Neural cell (in vitro differentiated cells): ENCODE data around the gene TFB2M. TPM values are rescaled to one million over a fixed set of nuclear protein-coding genes. Genes with fewer than 3 reads are reported as not detected.

ENCODE experiments used
- H2AFZ ChIP-seq: fragments of 200-600, 300-800 bp; sonication (generic), shearing (Covaris generic); 2 replicates; pipeline ENCODE4 v1.6.0; 2014; ENCODE audit warnings: low read depth, mild to moderate bottlenecking, antibody characterized with exemption, low read length, moderate library complexity
- H3F3A ChIP-seq: fragments of 200-600 bp; shearing (Covaris generic); 2 replicates; pipeline ENCODE4 v1.6.1; 2016; ENCODE audit warnings: mild to moderate bottlenecking, moderate library complexity, mixed read lengths, antibody characterized with exemption, low read length; ENCODE audit not compliant: insufficient read depth, poor library complexity, severe bottlenecking
- H3K27ac ChIP-seq: fragments of 200-600, 300-800 bp; sonication (generic), shearing (Covaris generic); 2 replicates; pipeline ENCODE4 v1.5.1; 2014; ENCODE audit warnings: mild to moderate bottlenecking, low read length, moderate library complexity
- H3K27me3 ChIP-seq: fragments of 300-800, 200-600 bp; sonication (generic), shearing (Covaris generic); 2 replicates; pipeline ENCODE4 v1.6.0; 2014; ENCODE audit warnings: mild to moderate bottlenecking, low read depth, low read length, moderate library complexity; ENCODE audit not compliant: insufficient read depth
- H3K36me3 ChIP-seq: fragments of 300-800, 200-600 bp; sonication (generic), shearing (Covaris generic); 2 replicates; pipeline ENCODE4 v1.5.1; 2014; ENCODE audit warnings: mild to moderate bottlenecking, antibody characterized with exemption, low read length, moderate library complexity; ENCODE audit not compliant: insufficient read depth
- H3K4me2 ChIP-seq: fragments of 300-800, 200-600 bp; sonication (generic), shearing (Covaris generic); 2 replicates; pipeline ENCODE4 v1.6.0; 2014; ENCODE audit warnings: mild to moderate bottlenecking, low read length
- H3K4me3 ChIP-seq: fragments of 300-800, 200-600 bp; sonication (generic), shearing (Covaris generic); 2 replicates; pipeline ENCODE4 v1.5.1; 2014; ENCODE audit warnings: mild to moderate bottlenecking, low read length, moderate library complexity
- H3K79me2 ChIP-seq: fragments of 200-600 bp; shearing (Covaris generic); replicated peaks from 2 replicates; pipeline ENCODE4 v1.6.0; 2014; ENCODE audit warnings: mild to moderate bottlenecking, low read length, moderate library complexity; ENCODE audit not compliant: insufficient read depth
- H3K9ac ChIP-seq: fragments of 300-800, 200-600 bp; sonication (generic), shearing (Covaris generic); 2 replicates; pipeline ENCODE4 v1.6.1; 2016; ENCODE audit warnings: mild to moderate bottlenecking, low read length, mixed read lengths
- H3K9me2 ChIP-seq: fragments of 200-600 bp; shearing (Covaris generic); 2 replicates; pipeline ENCODE4 v1.6.1; 2016; ENCODE audit warnings: mild to moderate bottlenecking, low read length, mixed read lengths; ENCODE audit not compliant: insufficient read depth
- H3K9me3 ChIP-seq: fragments of 200-600, 300-800 bp; sonication (generic), shearing (Covaris generic); 2 replicates; pipeline ENCODE4 v1.6.1; 2016; ENCODE audit warnings: mild to moderate bottlenecking, mixed run types, low read length, moderate library complexity, mixed read lengths
- H4K20me1 ChIP-seq: fragments of 200-600 bp; shearing (Covaris generic); 2 replicates; pipeline ENCODE4 v1.6.1; 2016; ENCODE audit warnings: mild to moderate bottlenecking, mixed run types; ENCODE audit not compliant: insufficient read depth
- CTCF ChIP-seq: fragments of 450-650 bp; IDR thresholded peaks from 2 replicates; pipeline ENCODE4 v1.5.1; 2014; ENCODE audit warnings: antibody characterized with exemption, mild to moderate bottlenecking, moderate library complexity; ENCODE audit not compliant: poor library complexity, severe bottlenecking
- EP300 ChIP-seq: fragments of 450-650 bp; conservative IDR thresholded peaks from 2 replicates; pipeline ENCODE4 v1.6.1; 2014; ENCODE audit warnings: antibody characterized with exemption, mild to moderate bottlenecking, moderate library complexity; ENCODE audit not compliant: poor library complexity, severe bottlenecking
- EZH2 ChIP-seq: fragments of 200-600, 300-800 bp; shearing (Covaris generic), sonication (generic); IDR thresholded peaks from 2 replicates; pipeline ENCODE4 v1.6.1; 2014; ENCODE audit warnings: antibody characterized with exemption, low read length, borderline replicate concordance, mild to moderate bottlenecking; ENCODE audit not compliant: insufficient read depth, poor library complexity, severe bottlenecking
- MXI1 ChIP-seq: fragments of 450-650 bp; conservative IDR thresholded peaks from 2 replicates; pipeline ENCODE4 v1.6.1; 2014; ENCODE audit warnings: antibody characterized with exemption, mild to moderate bottlenecking; ENCODE audit not compliant: poor library complexity, severe bottlenecking
- POLR2AphosphoS5 ChIP-seq: IDR thresholded peaks from 2 replicates; pipeline ENCODE4 v1.6.1; 2012
- RAD21 ChIP-seq: fragments of 450-650 bp; conservative IDR thresholded peaks from 2 replicates; pipeline ENCODE4 v1.6.1; 2014; ENCODE audit warnings: antibody characterized with exemption, mild to moderate bottlenecking, moderate library complexity
- REST ChIP-seq: IDR thresholded peaks from 2 replicates; pipeline ENCODE4 v1.6.1; 2012; ENCODE audit warnings: borderline replicate concordance
- SMC3 ChIP-seq: fragments of 450-650 bp; conservative IDR thresholded peaks from 2 replicates; pipeline ENCODE4 v1.6.1; 2014; ENCODE audit warnings: antibody characterized with exemption, mild to moderate bottlenecking, moderate library complexity; ENCODE audit not compliant: poor library complexity
- TAF1 ChIP-seq: IDR thresholded peaks from 2 replicates; pipeline ENCODE4 v1.6.1; 2012; ENCODE audit warnings: low read depth
- polyA plus RNA-seq: library from polyadenylated mRNA; depleted of rRNA; stranded (reverse); fragments of >200 nt; gene quantifications from 2 replicates; pipeline ENCODE4 v1.2.3, GENCODE V29; 2014

Gene TFB2M
- polyA plus RNA-seq, 1 donor from 2014 or later, result 19.2 TPM

GRCh38 chr1:246516126-246516525, 49.9 kb downstream of the TFB2M start:
- Histone ChIP-seq H3K9ac (no peak overlapping the region), H3K27me3 (no peaks in the 10 kb centered on the region), H2AFZ (no peak overlapping the region), H3K4me3 (no peak overlapping the region), H3K9me2 (no peaks in the 10 kb centered on the region), H3K9me3 (no peaks in the 10 kb centered on the region), H4K20me1 (no peaks in the 10 kb centered on the region), H3K27ac (no peak overlapping the region), H3K79me2 (no peaks in the 10 kb centered on the region), H3F3A (no peaks in the 10 kb centered on the region), H3K36me3 (no peaks in the 10 kb centered on the region), H3K4me2 (no peak overlapping the region)
- TF ChIP-seq RAD21 (no peak), EP300 (no peak), MXI1 (no peak), REST (no peak), SMC3 (no peak), EZH2 (no peak), TAF1 (no peak), POLR2AphosphoS5 (no peak), CTCF (no peak)

GRCh38 chr1:246515390-246516005, 50.6 kb downstream of the TFB2M start:
- no peaks in the 10 kb centered on the region for H3K27me3 ChIP-seq

More at GRCh38 chr1:246515390-246516005, 50.6 kb downstream of the TFB2M start:
- H3K27ac ChIP-seq, result no peak overlapping the region
- no peaks in the 10 kb centered on the region for H3F3A ChIP-seq
- no peak overlapping the region for H2AFZ ChIP-seq
- H3K79me2 ChIP-seq, result no peaks in the 10 kb centered on the region
- H3K4me2 ChIP-seq, result no peak overlapping the region
- H3K9ac ChIP-seq, result no peak overlapping the region
- no peak for TF ChIP-seq MXI1
- no peak for TF ChIP-seq RAD21
- TF ChIP-seq EP300, result no peak
- no peaks in the 10 kb centered on the region for H3K9me3 ChIP-seq
- H3K9me2 ChIP-seq, result no peaks in the 10 kb centered on the region
- no peaks in the 10 kb centered on the region for H4K20me1 ChIP-seq
- H3K36me3 ChIP-seq, result no peaks in the 10 kb centered on the region
- H3K4me3 ChIP-seq, result no peak overlapping the region
